GM12874 (cell line): ENCODE data around the gene SRRM2.

Source experiments
- CTCF ChIP-seq: IDR thresholded peaks from 2 replicates; pipeline ENCODE4 v1.5.1; 2011; ENCODE audit warnings: low read depth, mild to moderate bottlenecking, control low read depth, low read length, moderate library complexity; ENCODE audit not compliant: insufficient read depth

SRRM2 gene

GRCh38 chr16:2819179-2819938 is 66.9 kb downstream of the SRRM2 start:
- no peak for TF ChIP-seq CTCF

GRCh38 chr16:2819939-2820835 is 67.7 kb downstream of the SRRM2 start:
- TF ChIP-seq CTCF = no peak
